CD4-positive, alpha-beta T cell (primary cell): Measurements from ENCODE around the gene CDH6. TPM values are rescaled to one million over a fixed set of nuclear protein-coding genes. Genes with fewer than 3 reads are reported as not detected.

Source experiments
- ATAC-seq: fragments of 200-7000 bp; cut with Tn5 transposase; one replicate; pipeline ENCODE4 v1.10.0; 2022; ENCODE audit warnings: mild to moderate bottlenecking; ENCODE audit not compliant: poor library complexity
- CTCF ChIA-PET: fragments of 350-600 bp; sonication (Branson Sonifier 250); formaldehyde crosslinking; loops from one replicate; lab custom pipeline; 2021; ENCODE audit warnings: antibody characterized with exemption, inconsistent platforms; lab: Charles Lee
- POLR2A ChIA-PET: fragments of 350-600 bp; sonication (Branson Sonifier 250); formaldehyde crosslinking; loops from one replicate; lab custom pipeline; 2021; ENCODE audit warnings: antibody characterized with exemption, inconsistent platforms; lab: Charles Lee
- DNase-seq, 14 experiments: peaks; one replicate each; pipeline ENCODE4 v3.0.0-alpha.2; 2013 to 2020; ENCODE audit warnings: mixed read lengths in 2 of 14
- H3K27ac ChIP-seq, 2 donors: one replicate each; pipeline versions ENCODE4 v1.5.1 to v1.7.0; 2013; ENCODE audit warnings: low read length in 2 of 2, low read depth in 1 of 2, mild to moderate bottlenecking in 1 of 2
- H3K27me3 ChIP-seq, 2 experiments: 1 replicate in 1 of 2; 2 replicates in 1 of 2; pipeline versions ENCODE4 v1.6.1 to v1.7.0; 2013; ENCODE audit warnings: low read length in 2 of 2, control low read depth in 1 of 2, mild to moderate bottlenecking in 1 of 2, moderate library complexity in 1 of 2; ENCODE audit not compliant: insufficient read depth in 2 of 2, control insufficient read depth in 1 of 2
- H3K36me3 ChIP-seq: one replicate; pipeline ENCODE4 v1.6.1; 2013; ENCODE audit warnings: low read length, control low read depth; ENCODE audit not compliant: insufficient read depth
- H3K4me1 ChIP-seq: one replicate; pipeline ENCODE4 v1.6.1; 2013; ENCODE audit warnings: low read length, control low read depth; ENCODE audit not compliant: insufficient read depth
- H3K4me3 ChIP-seq: one replicate; pipeline ENCODE4 v1.5.1; 2013; ENCODE audit warnings: mild to moderate bottlenecking, low read length, moderate library complexity
- H3K9me3 ChIP-seq, 2 experiments: 1 replicate in 1 of 2; 2 replicates in 1 of 2; pipeline versions ENCODE4 v1.6.1 to v1.7.0; 2013; ENCODE audit warnings: low read length in 2 of 2, mild to moderate bottlenecking in 2 of 2, control low read depth in 1 of 2, moderate library complexity in 1 of 2; ENCODE audit not compliant: control insufficient read depth in 1 of 2, insufficient read depth in 1 of 2
- H3K27ac Mint-ChIP-seq: one replicate; pipeline ENCODE4 v1.8.0; 2020; ENCODE audit warnings: mixed read lengths
- H3K27me3 Mint-ChIP-seq: one replicate; pipeline ENCODE4 v1.8.0; 2021; ENCODE audit warnings: mixed read lengths
- H3K36me3 Mint-ChIP-seq: one replicate; pipeline ENCODE4 v1.8.0; 2021; ENCODE audit warnings: low read depth, mixed read lengths
- H3K4me1 Mint-ChIP-seq: one replicate; pipeline ENCODE4 v1.8.0; 2021; ENCODE audit warnings: low read depth, mixed read lengths
- H3K4me3 Mint-ChIP-seq: one replicate; pipeline ENCODE4 v1.8.0; 2020; ENCODE audit warnings: mild to moderate bottlenecking, mixed read lengths
- H3K9me3 Mint-ChIP-seq: one replicate; pipeline ENCODE4 v1.8.0; 2020; ENCODE audit warnings: mixed read lengths
- intact Hi-C, 2 experiments: fragments of 100-400 bp; cut with DNase I in 1 of 2; cut with micrococcal nuclease in 1 of 2; formaldehyde crosslinking; loops; one replicate each; pipeline versions ENCODE4 v1.15.1 to v1.9.0; 2023 to 2025; cut with DNase I, micrococcal nuclease
- total RNA-seq, 174 experiments: library from RNA in 2 of 174; stranded (reverse) in 2 of 174; gene quantifications; one replicate each; pipeline ENCODE4 v1.2.3 and lab custom pipeline; 2021 to 2026
- TF ChIP-seq, protein P1 (sequence below): fragments of 200-600 bp; IDR thresholded peaks from one replicate; pipeline ENCODE4 v1.8.0; 2022; ENCODE audit warnings: antibody characterized with exemption, mild to moderate bottlenecking

CDH6 gene
- total RNA-seq, 2 experiments from 2014 or later: not detected

- H3K4me1 Mint-ChIP-seq: no peaks in the 10 kb centered on the region
- Histone ChIP-seq H3K4me3 (no peak overlapping the region), H3K27me3 (no peaks in the 10 kb centered on the region), H3K9me3 (no peaks in the 10 kb centered on the region), H3K27ac (no peak overlapping the region), H3K4me1 (no peaks in the 10 kb centered on the region), H3K36me3 (no peaks in the 10 kb centered on the region)
- intact Hi-C loops: no loop called here
- DNase-seq (no peak), ATAC-seq (no peak)
- no peaks in the 10 kb centered on the region for H3K36me3 Mint-ChIP-seq
- POLR2A ChIA-PET: no interaction called here
- TF ChIP-seq, protein P1, sequence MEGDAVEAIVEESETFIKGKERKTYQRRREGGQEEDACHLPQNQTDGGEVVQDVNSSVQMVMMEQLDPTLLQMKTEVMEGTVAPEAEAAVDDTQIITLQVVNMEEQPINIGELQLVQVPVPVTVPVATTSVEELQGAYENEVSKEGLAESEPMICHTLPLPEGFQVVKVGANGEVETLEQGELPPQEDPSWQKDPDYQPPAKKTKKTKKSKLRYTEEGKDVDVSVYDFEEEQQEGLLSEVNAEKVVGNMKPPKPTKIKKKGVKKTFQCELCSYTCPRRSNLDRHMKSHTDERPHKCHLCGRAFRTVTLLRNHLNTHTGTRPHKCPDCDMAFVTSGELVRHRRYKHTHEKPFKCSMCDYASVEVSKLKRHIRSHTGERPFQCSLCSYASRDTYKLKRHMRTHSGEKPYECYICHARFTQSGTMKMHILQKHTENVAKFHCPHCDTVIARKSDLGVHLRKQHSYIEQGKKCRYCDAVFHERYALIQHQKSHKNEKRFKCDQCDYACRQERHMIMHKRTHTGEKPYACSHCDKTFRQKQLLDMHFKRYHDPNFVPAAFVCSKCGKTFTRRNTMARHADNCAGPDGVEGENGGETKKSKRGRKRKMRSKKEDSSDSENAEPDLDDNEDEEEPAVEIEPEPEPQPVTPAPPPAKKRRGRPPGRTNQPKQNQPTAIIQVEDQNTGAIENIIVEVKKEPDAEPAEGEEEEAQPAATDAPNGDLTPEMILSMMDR: no peak
- CTCF ChIA-PET: no interaction called here
- no peak overlapping the region for H3K27ac Mint-ChIP-seq
- peaks cover 6% of the 10 kb centered on the region for H3K27me3 Mint-ChIP-seq
- no peak overlapping the region for H3K4me3 Mint-ChIP-seq
- no peaks in the 10 kb centered on the region for H3K9me3 Mint-ChIP-seq
Observed at GRCh38 chr5:31319335-31319734, 125.8 kb downstream of the CDH6 start.

DNA sequence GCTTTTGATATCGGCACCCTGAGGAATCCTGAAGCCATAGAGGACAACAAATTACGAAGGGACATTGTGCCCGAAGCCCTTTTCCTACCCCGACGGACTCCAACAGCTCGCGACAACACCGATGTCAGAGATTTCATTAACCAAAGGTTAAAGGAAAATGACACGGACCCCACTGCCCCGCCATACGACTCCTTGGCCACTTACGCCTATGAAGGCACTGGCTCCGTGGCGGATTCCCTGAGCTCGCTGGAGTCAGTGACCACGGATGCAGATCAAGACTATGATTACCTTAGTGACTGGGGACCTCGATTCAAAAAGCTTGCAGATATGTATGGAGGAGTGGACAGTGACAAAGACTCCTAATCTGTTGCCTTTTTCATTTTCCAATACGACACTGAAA, 129.5 kb downstream of the CDH6 start:
- ATAC-seq: no peak
- no peaks in the 10 kb centered on the region for H3K9me3 Mint-ChIP-seq
- H3K27ac Mint-ChIP-seq: no peak overlapping the region

GRCh38 chr5:31324842-31325241, 131.4 kb downstream of the CDH6 start:
- TF ChIP-seq, protein P1: no peak
- no peak overlapping the region for H3K4me3 ChIP-seq
- Mint-ChIP-seq H3K4me1 (no peaks in the 10 kb centered on the region), H3K36me3 (no peaks in the 10 kb centered on the region), H3K9me3 (no peaks in the 10 kb centered on the region), H3K27ac (no peak overlapping the region), H3K4me3 (no peak overlapping the region), H3K27me3 (no peaks in the 10 kb centered on the region)
- ChIA-PET POLR2A (no interaction called here), CTCF (interaction anchor here (1.6 kb wide), 1 partner anchor 12 kb away, joined by 4 read pairs; no protein-coding TSS in a partner anchor)
- no peaks in the 10 kb centered on the region for H3K4me1 ChIP-seq
- ATAC-seq (no peak), DNase-seq (no peak)
- H3K27me3 ChIP-seq: no peaks in the 10 kb centered on the region
- intact Hi-C loops: no loop called here
- H3K27ac ChIP-seq: no peak overlapping the region
- H3K9me3 ChIP-seq: no peaks in the 10 kb centered on the region
- H3K36me3 ChIP-seq: no peaks in the 10 kb centered on the region

More for the DNA sequence above, 129.5 kb downstream of the CDH6 start:
- intact Hi-C loops: no loop called here
- Mint-ChIP-seq H3K36me3 (no peaks in the 10 kb centered on the region), H3K27me3 (no peaks in the 10 kb centered on the region), H3K4me3 (no peak overlapping the region), H3K4me1 (no peaks in the 10 kb centered on the region)
- no peak overlapping the region for H3K4me3 ChIP-seq
- H3K9me3 ChIP-seq: no peaks in the 10 kb centered on the region
- DNase-seq: no peak
- TF ChIP-seq, protein P1: no peak
- H3K27me3 ChIP-seq: no peaks in the 10 kb centered on the region
- H3K27ac ChIP-seq: no peak overlapping the region
- no peaks in the 10 kb centered on the region for H3K4me1 ChIP-seq
- no peaks in the 10 kb centered on the region for H3K36me3 ChIP-seq
- ChIA-PET POLR2A (no interaction called here), CTCF (no interaction called here)
